H9 (cell line): ENCODE data around the gene PPIP5K2. TPM values are rescaled to one million over a fixed set of nuclear protein-coding genes. Genes with fewer than 3 reads are reported as not detected.

Experiments used
- DNase-seq: peaks from one replicate; pipeline ENCODE4 v3.0.0-alpha.2; 2017
- H2AFZ ChIP-seq: one replicate; pipeline ENCODE4 v1.6.1; 2013; ENCODE audit warnings: mild to moderate bottlenecking, low read length, control low read depth, moderate library complexity
- H2AK5ac ChIP-seq: 2 replicates; pipeline ENCODE4 v1.6.1; 2013; ENCODE audit warnings: low read length, control low read depth, mixed read lengths; ENCODE audit not compliant: insufficient read length
- H2BK120ac ChIP-seq: one replicate; pipeline ENCODE4 v1.6.1; 2013; ENCODE audit warnings: low read depth, mild to moderate bottlenecking, low read length, control low read depth, inconsistent platforms; ENCODE audit not compliant: poor library complexity, severe bottlenecking
- H2BK12ac ChIP-seq: 2 replicates; pipeline ENCODE4 v1.6.1; 2013; ENCODE audit warnings: low read length, control low read depth, mixed read lengths, low read depth; ENCODE audit not compliant: insufficient read length
- H2BK15ac ChIP-seq: 2 replicates; pipeline ENCODE4 v1.6.1; 2013; ENCODE audit warnings: low read depth, low read length, control low read depth
- H2BK20ac ChIP-seq: one replicate; pipeline ENCODE4 v1.6.1; 2013; ENCODE audit warnings: low read depth, mild to moderate bottlenecking, low read length, control low read depth, inconsistent platforms; ENCODE audit not compliant: poor library complexity, severe bottlenecking
- H2BK5ac ChIP-seq: 2 replicates; pipeline ENCODE4 v1.6.1; 2013; ENCODE audit warnings: low read length, control low read depth, mixed read lengths; ENCODE audit not compliant: insufficient read length
- H3K14ac ChIP-seq: 2 replicates; pipeline ENCODE4 v1.6.1; 2013; ENCODE audit warnings: low read length, control low read depth; ENCODE audit not compliant: insufficient read depth
- H3K18ac ChIP-seq: 2 replicates; pipeline ENCODE4 v1.6.1; 2013; ENCODE audit warnings: low read depth, mild to moderate bottlenecking, mixed read lengths, low read length, control low read depth; ENCODE audit not compliant: insufficient read length
- H3K23ac ChIP-seq: 2 replicates; pipeline ENCODE4 v1.6.1; 2013; ENCODE audit warnings: low read length, control low read depth, mixed read lengths, low read depth; ENCODE audit not compliant: insufficient read length
- H3K23me2 ChIP-seq: 2 replicates; pipeline ENCODE4 v1.6.1; 2013; ENCODE audit warnings: low read depth, mild to moderate bottlenecking, mixed read lengths, low read length, control low read depth; ENCODE audit not compliant: insufficient read length, poor library complexity, severe bottlenecking
- H3K27ac ChIP-seq: 2 replicates; pipeline ENCODE4 v1.5.1; 2013; ENCODE audit warnings: low read length, control low read depth, mixed read lengths, low read depth; ENCODE audit not compliant: insufficient read length
- H3K27me3 ChIP-seq: 2 replicates; pipeline ENCODE4 v1.6.1; 2013; ENCODE audit warnings: low read length, control low read depth, inconsistent platforms; ENCODE audit not compliant: insufficient read depth
- H3K4ac ChIP-seq: 2 replicates; pipeline ENCODE4 v1.6.1; 2013; ENCODE audit warnings: low read depth, mild to moderate bottlenecking, control low read depth, inconsistent platforms, low read length, moderate library complexity
- H3K4me1 ChIP-seq: 2 replicates; pipeline ENCODE4 v1.6.1; 2013; ENCODE audit warnings: low read length, control low read depth, inconsistent platforms; ENCODE audit not compliant: insufficient read depth
- H3K4me2 ChIP-seq: 2 replicates; pipeline ENCODE4 v1.6.1; 2013; ENCODE audit warnings: low read length, control low read depth, mixed read lengths; ENCODE audit not compliant: insufficient read length, insufficient read depth
- H3K56ac ChIP-seq: 2 replicates; pipeline ENCODE4 v1.6.1; 2013; ENCODE audit warnings: low read depth, mild to moderate bottlenecking, mixed read lengths, low read length, control low read depth; ENCODE audit not compliant: insufficient read length
- H3K79me1 ChIP-seq: 2 replicates; pipeline ENCODE4 v1.6.1; 2013; ENCODE audit warnings: low read depth, mild to moderate bottlenecking, moderate library complexity, low read length, control low read depth, inconsistent platforms; ENCODE audit not compliant: insufficient read depth, poor library complexity, severe bottlenecking
- H3K79me2 ChIP-seq: 2 replicates; pipeline ENCODE4 v1.6.1; 2013; ENCODE audit warnings: low read length, control low read depth, inconsistent platforms; ENCODE audit not compliant: insufficient read depth
- H3K9ac ChIP-seq: 2 replicates; pipeline ENCODE4 v1.6.1; 2013; ENCODE audit warnings: low read length, control low read depth, mixed read lengths; ENCODE audit not compliant: insufficient read length; ENCODE audit errors: extremely low read depth
- H3K9me3 ChIP-seq: one replicate; pipeline ENCODE4 v1.6.1; 2013; ENCODE audit warnings: low read depth, low read length, inconsistent platforms; ENCODE audit not compliant: control insufficient read depth
- H3T11ph ChIP-seq: one replicate; pipeline ENCODE4 v1.6.1; 2013; ENCODE audit warnings: mild to moderate bottlenecking, low read length, control low read depth, inconsistent platforms
- H4K20me1 ChIP-seq: one replicate; pipeline ENCODE4 v1.6.1; 2013; ENCODE audit not compliant: control insufficient read depth, insufficient read length, insufficient read depth
- H4K5ac ChIP-seq: 2 replicates; pipeline ENCODE4 v1.6.1; 2013; ENCODE audit warnings: low read depth, mild to moderate bottlenecking, mixed read lengths, low read length, control low read depth; ENCODE audit not compliant: insufficient read length
- H4K8ac ChIP-seq: replicated peaks from 2 replicates; pipeline ENCODE4 v1.6.1; 2013; ENCODE audit warnings: low read length, control low read depth, mixed read lengths, low read depth; ENCODE audit not compliant: insufficient read length
- H4K91ac ChIP-seq: 2 replicates; pipeline ENCODE4 v1.6.1; 2013; ENCODE audit warnings: low read depth, mild to moderate bottlenecking, moderate library complexity, mixed read lengths, low read length, control low read depth; ENCODE audit not compliant: insufficient read length
- H3K27ac Mint-ChIP-seq, 3 experiments: 2 replicates in 2 of 3; 3 replicates in 1 of 3; pipeline ENCODE4 v1.8.0; 2020 to 2021; ENCODE audit warnings: mixed read lengths in 3 of 3, mild to moderate bottlenecking in 1 of 3, moderate library complexity in 1 of 3
- H3K27me3 Mint-ChIP-seq: 2 replicates; pipeline ENCODE4 v1.8.0; 2021; ENCODE audit warnings: low read depth, mild to moderate bottlenecking, moderate library complexity, mixed read lengths
- H3K36me3 Mint-ChIP-seq, 3 experiments: 2 replicates in 2 of 3; 3 replicates in 1 of 3; pipeline ENCODE4 v1.8.0; 2020 to 2021; ENCODE audit warnings: low read depth in 3 of 3, mixed read lengths in 3 of 3; ENCODE audit not compliant: insufficient read depth in 1 of 3
- H3K4me1 Mint-ChIP-seq, 2 experiments: 2 replicates each; pipeline ENCODE4 v1.8.0; 2020; ENCODE audit warnings: mixed read lengths in 2 of 2
- H3K4me3 Mint-ChIP-seq, 2 experiments: 2 replicates in 1 of 2; 3 replicates in 1 of 2; pipeline ENCODE4 v1.8.0; 2020 to 2021; ENCODE audit warnings: mild to moderate bottlenecking in 2 of 2, mixed read lengths in 2 of 2, moderate library complexity in 1 of 2
- H3K9me3 Mint-ChIP-seq, 2 experiments: 2 replicates in 1 of 2; 3 replicates in 1 of 2; pipeline ENCODE4 v1.8.0; 2020; ENCODE audit warnings: mild to moderate bottlenecking in 2 of 2, mixed read lengths in 2 of 2, moderate library complexity in 1 of 2
- CTCF ChIP-seq: fragments of 200-600 bp; sonication (generic); conservative IDR thresholded peaks from 3 replicates; pipeline ENCODE4 v1.8.0; 2021; ENCODE audit warnings: antibody characterized with exemption, mild to moderate bottlenecking
- WGBS: extraction: QIAGEN DNeasy Blood & Tissue Kit; methylation state at CpG from one replicate; pipeline ENCODE4 v1.1.7; 2013; ENCODE audit warnings: missing lambda C conversion rate, low lambda C conversion rate, mixed read lengths; ENCODE audit not compliant: insufficient read length; ENCODE audit errors: extremely low coverage; 5-methylcytosine and 5-hydroxymethylcytosine counted together
- total RNA-seq: library from RNA; stranded (reverse); gene quantifications from 2 replicates; pipeline ENCODE4 v1.2.1, GENCODE V29; 2021

The PPIP5K2 gene
- total RNA-seq, 1 experiment from 2014 or later, result 43.8 TPM

- Histone ChIP-seq H2BK5ac (no peak overlapping the region), H3K23me2 (no peaks in the 10 kb centered on the region), H2BK12ac (no peak overlapping the region), H2AK5ac (no peak overlapping the region), H3K4me1 (no peaks in the 10 kb centered on the region), H2AFZ (no peak overlapping the region), H2BK20ac (no peak overlapping the region), H3K14ac (no peak overlapping the region), H3K18ac (no peak overlapping the region), H3K79me2 (no peaks in the 10 kb centered on the region), H3T11ph (no peak overlapping the region), H4K8ac (no peak overlapping the region), H3K23ac (no peak overlapping the region), H3K9ac (no peak overlapping the region), H3K4me2 (peak overlapping the region; percentile 14), H4K5ac (no peak overlapping the region), H3K56ac (no peak overlapping the region), H4K91ac (no peak overlapping the region), H3K9me3 (no peaks in the 10 kb centered on the region), H2BK120ac (no peak overlapping the region), H3K27ac (no peak overlapping the region), H3K27me3 (no peaks in the 10 kb centered on the region), H3K79me1 (no peaks in the 10 kb centered on the region), H3K4ac (no peak overlapping the region), H2BK15ac (no peak overlapping the region), H4K20me1 (no peaks in the 10 kb centered on the region)
- DNase-seq, result peak; percentile 80
- Mint-ChIP-seq H3K4me3 (peak overlapping the region in 1 of 2 experiments; percentile 14; a peak in 1 of 5 replicates), H3K36me3 (peaks cover 0 to 2% (median 1%) of the 10 kb centered on the region in 3 experiments; a peak in 2 of 7 replicates), H3K27ac (peak overlapping the region in 1 of 3 experiments; percentile 34; a peak in 1 of 7 replicates), H3K27me3 (no peaks in the 10 kb centered on the region; the same call in 1 of the 2 replicates), H3K4me1 (peaks cover 4 to 8% of the 10 kb centered on the region in 2 experiments; a peak in 2 of 4 replicates), H3K9me3 (peaks cover 5% of the 10 kb centered on the region in 2 experiments; a peak in 2 of 5 replicates)
- TF ChIP-seq CTCF, result peak; percentile 78
- no CpG with 5 or more reads among the region's 11 CpGs for WGBS
These were observed 104.2 kb downstream of the PPIP5K2 start for GRCh38 chr5:103224118-103224893.
